GM12872 (cell line): ENCODE results near the gene POLD2.

Experiments used
- CTCF ChIP-seq: IDR thresholded peaks from 3 replicates; pipeline ENCODE4 v1.5.1; 2011; ENCODE audit warnings: low read depth, mild to moderate bottlenecking, low read length, moderate library complexity; ENCODE audit not compliant: insufficient read depth

Gene POLD2

DNA sequence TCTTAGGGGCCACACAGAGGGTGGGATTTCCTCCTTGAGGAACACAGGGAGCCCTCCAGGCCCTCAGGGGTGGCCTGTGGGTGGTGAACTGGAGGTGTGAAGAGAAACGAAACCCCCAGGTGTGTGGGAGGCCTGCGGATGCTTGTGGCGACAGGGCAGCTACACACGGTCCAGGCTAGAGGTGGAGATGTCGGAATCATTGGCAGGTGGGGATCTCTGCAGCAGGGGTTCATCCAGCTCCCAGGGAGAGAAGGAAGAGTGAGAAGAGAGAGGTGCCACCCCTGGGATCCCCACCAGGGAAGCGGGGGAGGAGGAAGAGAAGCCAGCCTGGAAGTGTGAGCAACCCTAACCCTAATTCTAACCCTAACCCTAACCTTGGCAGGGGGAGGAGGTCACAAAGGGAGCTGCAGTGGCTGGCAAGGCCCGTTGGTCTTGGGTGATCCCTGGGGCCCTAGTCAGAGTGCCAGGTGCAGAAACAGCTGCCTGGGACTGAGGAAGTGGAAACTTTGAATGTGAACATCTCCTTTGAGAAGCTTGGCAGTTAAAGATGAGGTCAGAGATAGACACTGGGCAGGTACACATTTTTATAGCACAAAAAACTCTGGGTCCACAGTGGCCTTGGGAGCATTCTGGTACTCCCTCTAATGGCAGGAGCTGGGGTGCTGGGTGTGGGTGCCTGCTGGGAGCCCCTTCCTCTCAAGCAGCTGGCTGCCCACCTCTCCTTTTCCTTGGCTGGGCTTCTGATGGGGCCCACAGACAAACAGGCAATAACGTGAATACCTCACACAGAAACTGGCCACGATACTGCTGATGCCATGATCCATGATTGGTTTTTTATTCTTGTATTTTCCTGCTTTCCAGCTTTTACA, 26.1 kb downstream of the POLD2 start:
- TF ChIP-seq CTCF, result no peak

DNA sequence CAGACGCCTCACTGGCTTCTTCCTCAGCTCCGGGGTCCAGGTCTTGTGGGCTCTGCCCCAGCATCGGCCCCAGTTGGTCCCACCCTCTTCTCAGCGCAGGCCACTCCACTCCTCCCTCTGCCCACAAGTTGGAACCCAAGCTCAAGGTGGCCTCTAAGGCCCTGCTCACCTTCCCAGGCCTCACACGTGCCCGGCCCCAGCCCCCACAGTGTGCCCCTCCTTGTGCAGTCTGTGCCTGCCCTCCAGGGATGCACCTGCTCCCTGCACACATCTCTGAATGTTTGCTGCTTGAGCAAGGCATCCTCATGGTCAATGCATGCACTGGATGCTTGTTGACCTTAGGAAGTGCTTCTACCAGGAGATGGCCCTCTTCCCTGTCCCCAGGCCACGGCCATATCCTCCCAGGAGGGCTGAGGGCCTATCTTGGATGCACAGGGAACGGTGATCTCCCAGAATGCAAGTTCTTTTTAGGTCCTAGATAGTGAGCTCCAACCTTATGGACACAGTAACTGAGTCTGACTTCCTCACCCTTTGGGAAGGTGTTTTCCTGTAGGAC, 26.9 kb downstream of the POLD2 start:
- no peak for TF ChIP-seq CTCF

DNA sequence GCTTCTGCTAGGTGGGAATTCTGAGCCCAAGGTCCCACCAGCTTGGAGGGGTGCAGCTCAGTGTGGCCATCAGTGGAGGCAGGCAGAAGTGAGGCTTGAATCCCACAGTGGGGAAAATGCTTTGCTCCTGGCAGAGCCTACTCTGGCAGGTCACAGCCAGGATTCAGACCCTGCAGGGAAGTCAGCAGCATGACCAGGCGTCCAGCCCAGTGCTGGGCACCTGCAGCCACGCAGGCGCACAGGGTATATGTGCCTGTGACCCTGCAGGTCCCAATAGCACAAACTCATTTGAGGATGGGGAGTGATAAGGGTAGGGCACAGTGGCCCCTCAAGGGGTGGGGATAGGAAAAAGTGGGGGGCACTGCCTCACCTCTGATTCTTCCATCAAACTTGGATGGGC, 27.6 kb downstream of the POLD2 start:
- no peak for TF ChIP-seq CTCF

DNA sequence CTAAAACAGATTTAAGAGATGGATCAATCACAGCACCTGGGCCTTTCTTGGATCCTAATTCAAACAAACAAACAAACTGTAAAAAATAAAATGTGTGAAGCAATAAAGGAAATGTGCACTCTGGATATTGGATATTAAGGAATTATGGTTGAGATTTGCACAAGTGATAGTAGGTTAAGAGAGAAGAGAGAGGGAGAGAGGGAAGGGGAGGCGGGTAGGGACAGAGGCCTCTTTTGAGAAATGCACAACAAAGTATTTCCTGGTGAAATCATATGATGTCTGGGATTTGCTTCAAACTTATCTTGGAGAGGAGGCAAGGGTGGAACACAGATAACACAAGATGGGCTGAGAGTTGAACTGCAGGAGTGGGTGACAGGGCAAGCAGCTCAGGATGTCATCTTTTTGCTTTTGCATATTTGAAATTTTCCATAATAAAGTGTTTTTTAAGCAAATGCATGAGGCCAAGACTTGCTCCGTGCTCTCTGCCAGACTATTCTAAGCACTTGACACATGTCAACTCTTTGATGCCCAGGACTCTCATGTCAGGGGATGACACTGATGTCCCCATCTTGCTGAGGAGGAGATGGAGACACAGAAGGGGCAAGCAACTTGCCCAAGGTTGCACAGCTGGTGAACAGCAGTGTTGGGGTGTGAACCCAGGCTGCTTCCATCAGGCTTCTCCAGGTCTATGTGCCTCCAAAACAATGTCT, 28.3 kb downstream of the POLD2 start:
- no peak for TF ChIP-seq CTCF

GRCh38 chr7:44094365-44094764, 29.0 kb downstream of the POLD2 start:
- no peak for TF ChIP-seq CTCF

- TF ChIP-seq CTCF, result no peak
These were observed 30.2 kb downstream of the POLD2 start for GRCh38 chr7:44093102-44093641.
